ENCODE results near the gene TMEM88.

GRCh38 chr17:7814969-7815368, 39.9 kb upstream of the TMEM88 start:
- no peak for TF ChIP-seq CTCF (IDR thresholded peaks at IDR 0.05)
- TF ChIP-seq EZH2 (IDR thresholded peaks at IDR 0.05) = no peak

Data from neural progenitor cell (in vitro differentiated cells).